Neural cell (in vitro differentiated cells): Measurements from ENCODE around the gene RFESD. TPM values are rescaled to one million over a fixed set of nuclear protein-coding genes. Genes with fewer than 3 reads are reported as not detected.

ENCODE experiments used
- H2AFZ ChIP-seq: fragments of 200-600, 300-800 bp; sonication (generic), shearing (Covaris generic); 2 replicates; pipeline ENCODE4 v1.6.0; 2014; ENCODE audit warnings: low read depth, mild to moderate bottlenecking, antibody characterized with exemption, low read length, moderate library complexity
- H3F3A ChIP-seq: fragments of 200-600 bp; shearing (Covaris generic); 2 replicates; pipeline ENCODE4 v1.6.1; 2016; ENCODE audit warnings: mild to moderate bottlenecking, moderate library complexity, mixed read lengths, antibody characterized with exemption, low read length; ENCODE audit not compliant: insufficient read depth, poor library complexity, severe bottlenecking
- H3K27ac ChIP-seq: fragments of 200-600, 300-800 bp; sonication (generic), shearing (Covaris generic); 2 replicates; pipeline ENCODE4 v1.5.1; 2014; ENCODE audit warnings: mild to moderate bottlenecking, low read length, moderate library complexity
- H3K27me3 ChIP-seq: fragments of 300-800, 200-600 bp; sonication (generic), shearing (Covaris generic); 2 replicates; pipeline ENCODE4 v1.6.0; 2014; ENCODE audit warnings: mild to moderate bottlenecking, low read depth, low read length, moderate library complexity; ENCODE audit not compliant: insufficient read depth
- H3K36me3 ChIP-seq: fragments of 300-800, 200-600 bp; sonication (generic), shearing (Covaris generic); 2 replicates; pipeline ENCODE4 v1.5.1; 2014; ENCODE audit warnings: mild to moderate bottlenecking, antibody characterized with exemption, low read length, moderate library complexity; ENCODE audit not compliant: insufficient read depth
- H3K4me2 ChIP-seq: fragments of 300-800, 200-600 bp; sonication (generic), shearing (Covaris generic); 2 replicates; pipeline ENCODE4 v1.6.0; 2014; ENCODE audit warnings: mild to moderate bottlenecking, low read length
- H3K4me3 ChIP-seq: fragments of 300-800, 200-600 bp; sonication (generic), shearing (Covaris generic); 2 replicates; pipeline ENCODE4 v1.5.1; 2014; ENCODE audit warnings: mild to moderate bottlenecking, low read length, moderate library complexity
- H3K79me2 ChIP-seq: fragments of 200-600 bp; shearing (Covaris generic); replicated peaks from 2 replicates; pipeline ENCODE4 v1.6.0; 2014; ENCODE audit warnings: mild to moderate bottlenecking, low read length, moderate library complexity; ENCODE audit not compliant: insufficient read depth
- H3K9ac ChIP-seq: fragments of 300-800, 200-600 bp; sonication (generic), shearing (Covaris generic); 2 replicates; pipeline ENCODE4 v1.6.1; 2016; ENCODE audit warnings: mild to moderate bottlenecking, low read length, mixed read lengths
- H3K9me2 ChIP-seq: fragments of 200-600 bp; shearing (Covaris generic); 2 replicates; pipeline ENCODE4 v1.6.1; 2016; ENCODE audit warnings: mild to moderate bottlenecking, low read length, mixed read lengths; ENCODE audit not compliant: insufficient read depth
- H3K9me3 ChIP-seq: fragments of 200-600, 300-800 bp; sonication (generic), shearing (Covaris generic); 2 replicates; pipeline ENCODE4 v1.6.1; 2016; ENCODE audit warnings: mild to moderate bottlenecking, mixed run types, low read length, moderate library complexity, mixed read lengths
- H4K20me1 ChIP-seq: fragments of 200-600 bp; shearing (Covaris generic); 2 replicates; pipeline ENCODE4 v1.6.1; 2016; ENCODE audit warnings: mild to moderate bottlenecking, mixed run types; ENCODE audit not compliant: insufficient read depth
- CTCF ChIP-seq: fragments of 450-650 bp; IDR thresholded peaks from 2 replicates; pipeline ENCODE4 v1.5.1; 2014; ENCODE audit warnings: antibody characterized with exemption, mild to moderate bottlenecking, moderate library complexity; ENCODE audit not compliant: poor library complexity, severe bottlenecking
- REST ChIP-seq: IDR thresholded peaks from 2 replicates; pipeline ENCODE4 v1.6.1; 2012; ENCODE audit warnings: borderline replicate concordance
- SMC3 ChIP-seq: fragments of 450-650 bp; conservative IDR thresholded peaks from 2 replicates; pipeline ENCODE4 v1.6.1; 2014; ENCODE audit warnings: antibody characterized with exemption, mild to moderate bottlenecking, moderate library complexity; ENCODE audit not compliant: poor library complexity
- polyA plus RNA-seq: library from polyadenylated mRNA; depleted of rRNA; stranded (reverse); fragments of >200 nt; gene quantifications from 2 replicates; pipeline ENCODE4 v1.2.3, GENCODE V29; 2014

The RFESD gene
- polyA plus RNA-seq, 1 donor from 2014 or later: not detected

- Histone ChIP-seq H3K27ac (no peak overlapping the region), H3K4me3 (no peak overlapping the region), H3K4me2 (no peak overlapping the region), H3K79me2 (no peaks in the 10 kb centered on the region), H3K9me3 (no peaks in the 10 kb centered on the region), H3F3A (no peaks in the 10 kb centered on the region), H3K27me3 (peaks cover 12% of the 10 kb centered on the region), H4K20me1 (no peaks in the 10 kb centered on the region), H3K9me2 (no peaks in the 10 kb centered on the region), H2AFZ (no peak overlapping the region), H3K36me3 (no peaks in the 10 kb centered on the region), H3K9ac (no peak overlapping the region)
- TF ChIP-seq CTCF (no peak), SMC3 (no peak), REST (no peak)
Observed at GRCh38 chr5:95707055-95707454, 60.5 kb downstream of the RFESD start.

Other genes with a start within 250 kb of the RFESD start
- 119 and 145 TPM in 2 replicates for gene SKIC3, start 91.8 kb upstream of the RFESD start, polyA plus RNA-seq
- gene ARSK, start 91.7 kb upstream of the RFESD start, polyA plus RNA-seq: 2.8 and 3.7 TPM in 2 replicates
- gene GPR150, start 26.7 kb upstream of the RFESD start, polyA plus RNA-seq: 0.22 TPM in 1 of 2 replicates, not detected in the other
- gene SPATA9, start 36.2 kb downstream of the RFESD start, polyA plus RNA-seq: 1.1 and 5.8 TPM in 2 replicates
- 79.0 and 99.4 TPM in 2 replicates for gene RHOBTB3, start 84.6 kb downstream of the RFESD start, polyA plus RNA-seq
- 50.9 and 54.0 TPM in 2 replicates for gene GLRX, start 175.9 kb downstream of the RFESD start, polyA plus RNA-seq